Uterus (tissue), 4 donors: Measurements from ENCODE around the gene FAM8A1. TPM values are rescaled to one million over a fixed set of nuclear protein-coding genes. Genes with fewer than 3 reads are reported as not detected.
A peak's percentile ranks its signal among the peaks of the same experiment; 100 is the strongest.

ENCODE experiments used
- DNase-seq, 2 donors: peaks; one replicate each; pipeline ENCODE4 v3.0.0-alpha.2; 2019 to 2020
- H3K27ac ChIP-seq, 2 donors: fragments of 200-600 bp; sonication (generic); 1 replicate in 1 of 2; 2 replicates in 1 of 2; pipeline ENCODE4 v1.5.1; 2016 to 2018
- H3K27me3 ChIP-seq, 2 donors: fragments of 200-600 bp; sonication (generic); one replicate each; pipeline ENCODE4 v1.5.1; 2018 to 2019; ENCODE audit warnings: control low read depth in 1 of 2
- H3K36me3 ChIP-seq, 2 donors: fragments of 200-600 bp; sonication (generic); one replicate each; pipeline ENCODE4 v1.5.1; 2019; ENCODE audit warnings: control low read depth in 1 of 2
- H3K4me1 ChIP-seq, 2 donors: fragments of 200-600 bp; sonication (generic); one replicate each; pipeline ENCODE4 v1.5.1; 2018 to 2019; ENCODE audit warnings: control low read depth in 1 of 2
- H3K4me3 ChIP-seq, 2 donors: fragments of 200-600 bp; sonication (generic); 1 replicate in 1 of 2; 2 replicates in 1 of 2; pipeline ENCODE4 v1.5.1; 2018 to 2019; ENCODE audit warnings: mild to moderate bottlenecking in 1 of 2
- H3K9me3 ChIP-seq, 2 donors: fragments of 200-600 bp; sonication (generic); one replicate each; pipeline ENCODE4 v1.5.1; 2019; ENCODE audit warnings: control low read depth in 1 of 2
- CTCF ChIP-seq, 4 experiments: fragments of 200-600 bp in 2 of 4; fragments of 450-650 bp in 2 of 4; sonication (generic) in 2 of 4; IDR thresholded peaks; one replicate each; pipeline ENCODE4 v1.5.1; 2016 to 2019; ENCODE audit warnings: antibody characterized with exemption in 4 of 4, mild to moderate bottlenecking in 2 of 4, moderate library complexity in 1 of 4
- POLR2A ChIP-seq, 2 donors: fragments of 450-650 bp; IDR thresholded peaks; one replicate each; pipeline ENCODE4 v1.6.1; 2016; ENCODE audit warnings: antibody characterized with exemption in 2 of 2, mild to moderate bottlenecking in 1 of 2, moderate library complexity in 1 of 2
- intact Hi-C: fragments of 100-400 bp; cut with DNase I; formaldehyde crosslinking; loops from one replicate; pipeline ENCODE4 v1.15.1; 2023; ENCODE audit warnings: low total_unique reads
- total RNA-seq, 4 donors: library from RNA; depleted of rRNA in 3 of 4; stranded (reverse); fragments of >200 nt in 3 of 4; gene quantifications; one replicate each; pipeline versions ENCODE4 v1.1.0 to v1.2.4, GENCODE V29; 2014 to 2023
- donor health status: DM: yes; HTN: yes; CAD: no.

FAM8A1 gene
- total RNA-seq: 10 to 100 TPM; 25.9 to 69.3 (median 50.6) TPM

DNA sequence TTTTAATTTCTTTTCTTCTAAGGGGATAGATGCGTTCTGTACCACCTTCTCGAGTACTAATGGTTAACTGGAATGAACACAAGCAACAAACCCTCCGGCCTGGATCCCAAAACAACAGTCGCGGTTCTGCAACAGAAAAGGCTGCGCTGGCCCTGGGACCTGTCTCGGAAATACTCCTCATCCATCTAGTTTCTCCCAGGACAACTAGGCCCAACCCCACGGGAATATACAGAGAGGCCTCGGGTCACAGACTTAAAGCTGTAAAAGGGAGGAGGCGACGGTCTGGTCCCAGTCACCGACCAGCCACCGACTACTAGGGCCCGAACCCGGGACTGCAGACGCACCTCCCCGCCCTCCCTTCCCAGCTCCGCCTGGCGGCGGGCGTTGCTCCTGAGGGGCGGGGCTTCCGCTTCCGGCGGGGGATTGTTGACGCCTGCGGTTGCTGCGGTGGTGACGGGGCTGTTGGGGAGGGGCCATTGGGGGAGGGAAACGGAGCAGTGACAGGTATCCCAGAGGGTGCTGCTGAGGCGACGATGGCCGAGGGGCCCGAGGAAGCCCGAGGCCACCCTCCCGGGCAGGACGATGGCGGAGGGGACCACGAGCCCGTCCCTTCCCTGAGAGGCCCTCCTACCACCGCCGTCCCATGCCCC is at the start of gene FAM8A1:
FAM8A1 (plus strand) TSS at position 426 of the 650 bp plus-strand sequence; CDS start at position 534, 108 bp downstream.
- peak; percentile 95 to 96 for DNase-seq
- H3K27ac ChIP-seq: peak within 1 kb of the TSS; percentile 95 to 98
- H3K4me1 ChIP-seq: no peaks in the 10 kb centered on the region
- H3K36me3 ChIP-seq: no peaks in the 10 kb centered on the region
- intact Hi-C loops: no loop called here
- H3K4me3 ChIP-seq: peak within 1 kb of the TSS; percentile 51 to 97
- TF ChIP-seq CTCF (IDR thresholded peaks at IDR 0.05): peak; percentile 52 to 82 (median 70)
- peak; percentile 81 to 87 for TF ChIP-seq POLR2A (IDR thresholded peaks at IDR 0.05)
- no peaks in the 10 kb centered on the region for H3K27me3 ChIP-seq
- no peaks in the 10 kb centered on the region for H3K9me3 ChIP-seq

DNA sequence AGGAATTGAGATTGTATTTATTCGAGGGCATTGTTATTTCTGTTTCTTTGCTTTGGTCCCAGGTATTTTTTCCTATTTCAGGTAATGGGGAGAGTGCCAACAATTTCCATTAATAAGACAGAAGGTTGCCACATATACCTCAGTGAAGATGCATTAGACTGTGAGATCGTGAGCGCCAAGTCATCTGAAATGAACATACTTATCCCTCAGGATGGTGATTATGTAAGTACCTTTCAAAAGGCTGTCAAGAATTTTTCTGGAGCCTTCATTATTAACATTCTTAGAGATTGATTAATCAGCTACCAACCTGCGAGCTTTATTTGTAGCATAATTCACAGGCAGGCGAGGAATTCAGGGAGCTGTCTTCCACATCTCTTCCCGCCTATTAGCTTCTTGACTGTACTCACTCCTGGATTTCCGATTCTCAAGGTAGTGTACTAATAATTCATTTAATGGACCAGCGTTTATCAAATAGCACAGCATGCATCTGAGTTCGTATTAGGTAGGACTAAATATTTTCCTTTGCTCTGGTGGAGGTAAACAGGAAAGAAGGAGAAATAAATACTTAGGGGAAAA is 48.6 kb upstream of the FAM8A1 start:
- no peaks in the 10 kb centered on the region for H3K4me1 ChIP-seq
- no peak overlapping the region for H3K4me3 ChIP-seq
- no peaks in the 10 kb centered on the region for H3K9me3 ChIP-seq
- no peaks in the 10 kb centered on the region for H3K36me3 ChIP-seq
- no peaks in the 10 kb centered on the region for H3K27me3 ChIP-seq
- no peak overlapping the region for H3K27ac ChIP-seq
- TF ChIP-seq POLR2A (IDR thresholded peaks at IDR 0.05): no peak
- no peak for TF ChIP-seq CTCF (IDR thresholded peaks at IDR 0.05)
- intact Hi-C loops: no loop called here
- DNase-seq: no peak

DNA sequence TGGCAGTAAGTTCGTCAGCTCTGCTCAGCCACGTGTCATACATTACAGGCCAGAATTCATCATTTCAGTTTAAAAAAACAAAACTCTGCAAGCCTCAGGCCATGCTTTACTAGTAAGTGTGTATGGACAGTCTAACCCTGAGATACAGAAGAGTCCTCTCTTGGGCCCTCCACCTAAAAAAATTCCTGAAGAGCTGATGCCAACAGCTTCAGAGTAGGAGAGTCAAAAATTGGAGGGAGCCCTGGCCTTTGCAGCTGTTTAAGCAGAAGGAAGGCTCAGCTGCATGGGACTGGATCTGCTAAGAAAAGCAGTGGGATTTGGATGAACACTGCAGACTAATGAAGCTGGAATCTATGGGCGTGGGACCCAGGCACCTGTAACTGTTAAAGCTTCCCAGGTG is 47.2 kb upstream of the FAM8A1 start:
- Histone ChIP-seq H3K4me1 (no peaks in the 10 kb centered on the region), H3K4me3 (no peak overlapping the region), H3K36me3 (no peaks in the 10 kb centered on the region), H3K9me3 (no peaks in the 10 kb centered on the region), H3K27me3 (no peaks in the 10 kb centered on the region), H3K27ac (no peak overlapping the region)
- DNase-seq: no peak
- intact Hi-C loops: no loop called here
- TF ChIP-seq CTCF (IDR thresholded peaks at IDR 0.05) (no peak), POLR2A (IDR thresholded peaks at IDR 0.05) (no peak)

DNA sequence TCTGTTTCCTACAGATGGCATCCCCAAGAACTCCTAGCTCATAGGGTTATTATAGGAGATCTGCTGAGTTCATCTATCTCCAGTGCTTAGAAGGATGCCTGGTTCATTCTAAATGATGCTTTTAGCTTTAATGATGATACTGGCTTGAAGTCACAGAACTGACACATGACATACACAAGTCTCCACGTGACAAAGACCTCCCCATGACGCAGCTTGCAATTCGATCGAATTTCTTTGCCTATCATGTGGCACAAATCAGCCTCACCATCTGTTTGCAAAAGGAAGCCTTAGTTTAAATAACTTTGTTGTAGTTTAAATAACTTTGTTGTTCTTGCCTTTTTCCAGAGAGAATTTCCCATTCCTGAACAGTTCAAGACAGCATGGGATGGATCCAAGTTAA is 44.1 kb upstream of the FAM8A1 start:
- TF ChIP-seq POLR2A (IDR thresholded peaks at IDR 0.05): no peak
- no peak for TF ChIP-seq CTCF (IDR thresholded peaks at IDR 0.05)
- H3K9me3 ChIP-seq: no peaks in the 10 kb centered on the region
- H3K27ac ChIP-seq: no peak overlapping the region
- intact Hi-C loops: no loop called here
- no peaks in the 10 kb centered on the region for H3K4me1 ChIP-seq
- no peak for DNase-seq
- no peak overlapping the region for H3K4me3 ChIP-seq
- H3K36me3 ChIP-seq: no peaks in the 10 kb centered on the region
- H3K27me3 ChIP-seq: no peaks in the 10 kb centered on the region

DNA sequence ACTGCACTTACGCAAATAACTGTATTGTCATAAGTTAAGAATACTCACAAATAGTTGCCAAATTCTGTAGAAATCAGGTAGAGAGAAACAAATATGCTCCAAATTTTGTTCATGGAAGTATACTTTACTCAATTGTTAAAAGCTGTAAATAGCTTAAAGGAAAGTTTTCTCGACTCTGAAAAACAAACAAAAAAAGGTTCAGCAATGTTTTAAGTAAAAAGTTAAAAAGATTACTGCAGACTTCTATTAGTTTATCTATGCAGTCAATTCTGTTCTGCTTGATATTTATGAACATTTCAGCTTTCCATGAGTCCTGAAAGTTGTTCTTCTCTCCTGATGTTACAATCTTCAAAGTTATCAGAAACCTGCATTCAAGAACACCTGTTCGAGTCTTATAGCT is 37.5 kb upstream of the FAM8A1 start:
- H3K36me3 ChIP-seq: no peaks in the 10 kb centered on the region
- intact Hi-C loops: no loop called here
- H3K27ac ChIP-seq: no peak overlapping the region
- H3K9me3 ChIP-seq: no peaks in the 10 kb centered on the region
- TF ChIP-seq POLR2A (IDR thresholded peaks at IDR 0.05): no peak
- TF ChIP-seq CTCF (IDR thresholded peaks at IDR 0.05): no peak
- no peaks in the 10 kb centered on the region for H3K4me1 ChIP-seq
- no peaks in the 10 kb centered on the region for H3K27me3 ChIP-seq
- no peak overlapping the region for H3K4me3 ChIP-seq
- no peak for DNase-seq
